Thyroid gland (tissue), 4 donors: Measurements from ENCODE around the gene UBE4A.

Experiments
- CTCF ChIP-seq, 6 experiments: fragments of 200-600 bp in 3 of 6; fragments of 450-650 bp in 3 of 6; sonication (generic) in 3 of 6; IDR thresholded peaks; one replicate each; pipeline ENCODE4 v1.5.1; 2016 to 2019; ENCODE audit warnings: antibody characterized with exemption in 6 of 6, mild to moderate bottlenecking in 2 of 6, inconsistent platforms in 1 of 6, moderate library complexity in 1 of 6
- POLR2A ChIP-seq, 2 donors: fragments of 450-650 bp; IDR thresholded peaks; one replicate each; pipeline ENCODE4 v1.6.1; 2017; ENCODE audit warnings: antibody characterized with exemption in 2 of 2, mild to moderate bottlenecking in 2 of 2, moderate library complexity in 1 of 2

GRCh38 chr11:118438314-118438931 lies 79.0 kb downstream of the UBE4A start:
- TF ChIP-seq CTCF (IDR thresholded peaks at IDR 0.05) (no peak), POLR2A (IDR thresholded peaks at IDR 0.05) (peak in 1 of 2 donors; percentile 29)
